ENCODE data around the gene SLC25A17.
"Not testable (repeated sequence)": the region's sequence is repeated elsewhere in the genome, so short reads cannot be mapped to it uniquely, and the experiment has no call there.

SLC25A17 gene, protein sequence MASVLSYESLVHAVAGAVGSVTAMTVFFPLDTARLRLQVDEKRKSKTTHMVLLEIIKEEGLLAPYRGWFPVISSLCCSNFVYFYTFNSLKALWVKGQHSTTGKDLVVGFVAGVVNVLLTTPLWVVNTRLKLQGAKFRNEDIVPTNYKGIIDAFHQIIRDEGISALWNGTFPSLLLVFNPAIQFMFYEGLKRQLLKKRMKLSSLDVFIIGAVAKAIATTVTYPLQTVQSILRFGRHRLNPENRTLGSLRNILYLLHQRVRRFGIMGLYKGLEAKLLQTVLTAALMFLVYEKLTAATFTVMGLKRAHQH

DNA sequence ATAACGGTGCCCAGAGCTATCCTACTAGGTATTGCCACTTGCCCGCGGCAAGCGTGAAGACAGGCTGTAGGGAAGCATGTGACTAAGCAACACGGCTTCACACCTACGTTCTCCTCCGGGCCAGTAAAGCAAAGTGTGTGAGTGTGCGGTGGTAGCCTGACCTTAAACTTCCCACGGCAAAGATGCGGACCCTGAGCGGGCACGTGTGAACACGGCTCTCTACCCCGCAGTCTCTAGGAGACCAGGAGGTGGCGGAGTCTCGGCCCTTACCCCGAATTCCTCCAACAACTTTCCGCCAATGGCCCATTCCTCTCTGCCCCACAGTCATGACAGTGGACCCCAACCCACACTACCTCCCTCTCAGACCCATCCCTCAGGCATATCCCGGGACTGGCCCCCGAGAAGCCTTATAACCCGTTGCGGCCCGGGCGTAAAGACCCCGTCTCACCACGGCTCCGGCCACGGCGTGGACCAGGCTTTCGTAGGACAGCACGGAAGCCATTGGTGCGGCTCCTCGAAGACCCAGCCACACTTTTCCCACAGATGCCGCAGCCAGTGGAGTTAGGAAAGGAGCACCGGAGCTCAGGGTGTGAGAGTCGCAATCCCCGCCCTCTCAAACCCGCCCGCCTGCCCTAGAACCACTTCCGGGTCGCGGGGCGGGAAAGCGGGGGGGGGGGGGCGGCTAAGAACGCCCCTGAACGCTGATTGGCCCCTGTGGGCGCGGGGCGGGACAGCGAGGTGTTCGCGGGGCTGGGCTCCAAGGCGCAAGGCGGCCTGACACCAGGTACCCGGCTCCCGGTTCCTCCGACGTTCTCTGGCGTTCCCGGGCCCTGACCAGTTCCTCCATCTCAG, at the start of gene SLC25A17:
SLC25A17 (minus strand) TSS at position 600 of the 852 bp plus-strand sequence; CDS start at position 502, 98 bp downstream.
- DNase-seq = peak; percentile 83

DNA sequence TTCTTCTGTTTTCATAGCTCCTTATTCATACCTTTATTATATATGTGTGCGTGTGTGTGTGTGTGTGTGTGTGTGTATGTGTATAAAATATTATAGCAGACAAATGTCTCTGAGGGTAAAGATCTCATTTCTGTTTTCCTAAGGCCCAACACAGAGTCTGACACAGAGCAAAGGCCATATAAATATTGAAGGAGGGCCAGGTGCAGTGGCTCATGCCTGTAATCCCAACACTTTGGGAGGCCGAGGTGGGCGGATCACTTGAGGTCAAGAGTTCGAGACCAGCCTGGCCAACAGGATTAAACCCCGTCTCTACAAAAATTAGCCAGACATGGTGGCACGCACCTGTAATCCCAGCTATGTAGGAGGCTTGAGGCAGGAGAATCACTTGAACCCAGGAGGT, 49.2 kb upstream of the SLC25A17 start:
- DNase-seq = not testable (repeated sequence)

DNA sequence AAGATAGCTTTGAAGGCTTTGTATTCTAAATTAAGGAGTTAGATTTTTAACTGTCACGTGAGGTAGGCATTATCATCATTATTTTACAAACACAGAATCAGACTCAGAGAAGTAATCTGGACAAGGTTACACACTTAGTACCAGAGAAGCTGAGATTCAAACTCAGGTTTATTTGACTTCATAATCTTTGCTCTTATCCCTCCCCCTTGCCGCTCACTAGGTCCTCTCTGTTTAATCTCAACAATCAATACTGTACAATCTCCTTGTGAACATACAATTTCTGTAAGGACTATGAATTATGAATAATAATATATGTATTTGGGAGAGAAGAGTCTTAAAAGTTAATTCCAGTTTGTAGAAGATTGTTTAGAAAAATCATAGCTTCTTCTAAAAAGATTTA, 48.0 kb upstream of the SLC25A17 start:
- no peak for DNase-seq

DNA sequence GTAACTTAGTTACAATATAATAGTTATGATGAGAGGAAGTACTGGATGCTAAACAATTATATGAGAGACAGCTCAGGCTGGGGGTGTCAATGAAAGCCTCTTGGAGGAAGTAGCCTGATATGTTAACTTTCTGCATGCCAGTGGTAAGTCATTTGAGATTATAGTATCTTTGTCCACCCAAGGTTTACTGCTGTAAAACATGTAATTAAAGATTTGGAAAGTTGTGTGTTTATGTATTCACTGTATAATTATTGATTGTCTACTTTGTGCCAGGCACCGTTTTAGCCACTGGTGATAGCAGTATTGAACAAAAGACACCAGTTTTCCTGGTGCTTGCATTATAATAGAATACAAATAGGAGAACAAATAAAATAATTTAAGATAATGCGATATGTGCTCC, 43.4 kb upstream of the SLC25A17 start:
- DNase-seq = no peak

DNA sequence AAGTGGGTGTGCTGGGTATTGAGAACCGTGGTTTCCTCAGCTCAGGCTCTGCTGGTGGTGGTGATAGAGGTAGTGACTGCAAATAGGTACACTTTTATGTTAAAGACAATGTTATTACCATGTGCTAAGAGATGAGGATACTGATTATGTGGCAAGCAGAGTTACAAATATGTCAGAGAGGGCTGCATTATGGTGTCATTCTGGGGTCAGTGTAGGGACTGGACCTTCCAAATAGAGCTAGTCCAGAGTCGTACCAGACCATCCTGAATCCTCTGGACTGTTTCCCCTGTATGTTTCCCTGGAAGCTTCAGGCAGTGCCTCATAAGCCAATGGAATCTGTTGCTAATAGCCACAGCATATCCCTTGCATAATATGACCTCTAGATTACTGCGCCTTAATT, 42.9 kb upstream of the SLC25A17 start, which contains the start of gene DNAJB7:
DNAJB7 (minus strand) TSS at position 101 of the 400 bp plus-strand sequence. CDS start 119 bp downstream, outside the sequence.
- DNase-seq = no peak

DNA sequence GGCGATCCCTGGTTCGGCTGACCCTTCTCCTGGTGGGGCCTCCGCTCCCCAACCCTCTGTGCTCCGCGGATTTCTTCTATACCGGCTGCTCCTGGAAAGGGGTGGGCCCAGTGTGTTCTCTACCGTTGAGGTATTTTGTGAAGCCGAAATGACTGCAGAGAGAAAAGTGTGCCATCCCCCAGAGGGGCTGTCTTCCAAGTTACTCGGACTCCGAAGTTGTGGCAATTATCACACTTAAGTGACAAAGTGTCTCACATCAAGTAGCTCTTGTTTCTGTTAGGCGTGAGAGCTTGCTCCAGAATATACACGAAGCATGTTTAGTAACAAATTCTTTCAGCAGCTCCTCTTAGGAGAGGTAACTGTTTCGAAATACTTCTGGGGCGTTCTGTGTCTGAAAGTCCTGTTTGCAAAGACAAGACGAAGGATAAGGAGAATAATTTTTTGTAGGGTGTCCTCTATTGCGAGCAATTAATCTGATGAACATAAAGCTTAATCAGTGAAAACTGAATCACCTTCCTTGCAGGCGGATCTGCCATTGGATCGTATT, 38.2 kb upstream of the SLC25A17 start:
- no peak for DNase-seq

DNA sequence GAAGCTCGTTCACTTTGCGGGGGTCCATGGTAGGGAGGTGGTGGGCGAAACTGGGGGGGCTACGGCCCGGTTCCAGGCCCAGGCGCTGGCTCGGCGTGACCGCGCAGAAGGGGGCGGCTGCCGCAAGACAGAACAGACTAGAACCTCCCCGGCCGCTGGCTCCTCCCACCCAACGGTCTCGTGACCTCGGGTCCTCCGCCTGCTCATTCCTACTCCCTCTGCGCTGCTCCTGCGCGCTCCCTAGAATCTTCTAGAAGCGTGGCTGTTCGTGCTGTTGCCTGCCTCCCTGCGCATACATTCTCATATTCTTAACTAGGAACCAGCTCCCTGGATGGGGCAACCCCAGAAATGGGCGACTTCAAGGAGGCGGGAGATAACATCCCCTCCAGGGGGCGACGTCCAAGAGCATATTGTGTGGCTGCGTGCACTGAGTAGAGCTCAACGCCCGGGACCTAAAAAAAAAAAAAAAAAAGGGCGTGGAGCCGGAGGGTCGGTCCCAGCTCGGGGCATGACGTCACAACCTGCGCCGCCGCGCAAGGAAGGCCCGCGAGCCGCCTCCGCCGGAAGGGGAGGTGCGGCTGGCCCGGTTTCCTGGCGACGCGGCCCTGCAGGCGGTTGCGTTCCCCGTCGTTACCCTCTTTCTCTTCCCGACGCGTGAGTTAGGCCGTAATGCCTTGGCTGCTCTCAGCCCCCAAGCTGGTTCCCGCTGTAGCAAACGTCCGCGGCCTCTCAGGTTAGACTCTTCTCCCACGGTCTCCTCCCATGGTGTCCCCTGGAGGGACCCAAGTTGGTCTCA, 37.6 kb upstream of the SLC25A17 start, which contains the start of the genes ST13 and XPNPEP3:
ST13 (minus strand) TSS at position 127 of the 796 bp plus-strand sequence; CDS start at position 28, 99 bp downstream.
XPNPEP3 (plus strand) TSS at position 636 of the 796 bp plus-strand sequence; CDS start at position 670, 34 bp downstream.
- peak; percentile 97 for DNase-seq

DNA sequence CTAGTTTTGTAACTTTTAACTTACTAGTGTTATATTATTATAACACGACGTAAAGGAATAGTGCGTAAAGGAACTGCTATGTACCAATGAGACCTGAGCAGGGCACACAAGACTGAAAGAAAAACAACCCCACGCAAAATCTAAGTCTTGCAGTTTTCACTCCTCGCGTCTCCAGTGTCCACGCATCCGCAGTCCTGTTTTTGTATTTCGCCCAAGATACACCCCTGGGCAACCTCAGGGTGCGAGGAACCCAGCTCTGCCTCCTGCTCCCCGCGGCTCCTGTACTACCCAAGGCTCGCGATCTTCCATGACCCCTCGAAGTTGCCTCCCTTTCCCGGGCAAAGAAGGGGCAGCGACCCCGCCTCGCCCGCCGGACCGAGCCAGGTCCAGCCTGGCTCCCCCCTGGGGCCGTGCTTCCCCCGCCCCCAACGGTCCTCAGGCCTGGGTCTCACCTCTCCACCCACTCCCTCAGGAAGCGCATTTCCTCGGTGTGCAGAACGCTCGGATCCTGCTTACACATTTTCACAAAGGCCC, 36.9 kb upstream of the SLC25A17 start:
- DNase-seq = no peak

DNA sequence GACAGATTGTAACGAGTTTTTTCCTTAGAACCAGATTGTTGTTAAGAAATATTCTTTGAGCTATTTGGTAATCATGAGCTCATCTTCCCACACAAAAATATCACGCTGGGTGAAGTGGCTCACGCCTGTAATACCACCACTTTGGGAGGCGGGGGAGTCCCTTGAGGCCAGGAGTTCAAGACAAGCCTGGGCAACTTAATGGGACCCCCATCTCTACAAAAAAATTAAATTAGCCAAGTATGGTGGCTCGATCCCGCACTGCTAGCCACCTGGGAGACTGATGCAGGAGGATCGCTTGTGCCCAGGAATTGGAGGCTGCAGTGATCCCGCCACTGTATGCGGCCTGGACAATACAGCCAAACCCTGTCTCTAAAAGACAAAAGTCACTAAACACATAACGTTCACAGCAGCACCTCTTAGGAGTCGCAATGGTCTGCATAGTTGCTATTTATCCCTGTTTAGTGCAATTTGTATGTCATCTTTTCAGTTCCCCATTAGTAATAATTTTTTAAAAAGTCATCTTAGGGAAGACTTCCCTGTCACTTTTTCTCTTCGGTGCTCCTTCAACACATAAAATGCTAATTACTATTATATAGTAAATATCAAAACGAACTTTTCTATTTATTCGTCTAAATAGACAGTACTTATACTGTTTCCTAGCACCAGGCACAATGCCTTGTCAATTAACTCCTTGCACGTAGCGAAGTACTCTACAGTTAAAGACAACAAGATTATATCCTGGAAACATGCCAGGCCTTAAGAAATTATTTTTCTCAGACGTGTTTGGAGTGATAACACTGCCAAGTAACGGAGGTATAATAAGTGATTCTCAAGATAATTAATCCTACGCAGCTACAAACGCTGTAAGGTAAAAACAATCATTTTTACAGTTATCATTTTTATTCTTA, 36.2 kb upstream of the SLC25A17 start:
- no peak for DNase-seq

DNA sequence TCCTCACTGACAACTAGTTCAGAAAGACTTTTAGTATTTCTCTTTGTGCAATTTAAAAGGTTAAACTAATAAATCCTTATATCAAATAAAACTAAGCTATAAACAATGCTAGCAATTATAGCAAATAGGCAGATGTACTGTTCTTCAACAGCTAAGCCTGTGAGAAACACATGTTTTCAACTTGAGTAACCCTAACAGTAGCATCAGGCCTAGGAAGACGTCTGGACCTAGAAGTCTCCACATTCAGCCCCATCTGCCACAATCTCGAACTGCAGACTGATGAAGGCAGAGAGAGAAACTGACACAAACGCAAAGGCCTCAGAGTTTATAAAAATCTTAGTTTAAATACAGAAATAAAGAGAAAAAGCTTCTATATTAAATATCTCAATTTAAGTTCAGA, 34.8 kb upstream of the SLC25A17 start:
- DNase-seq = no peak

DNA sequence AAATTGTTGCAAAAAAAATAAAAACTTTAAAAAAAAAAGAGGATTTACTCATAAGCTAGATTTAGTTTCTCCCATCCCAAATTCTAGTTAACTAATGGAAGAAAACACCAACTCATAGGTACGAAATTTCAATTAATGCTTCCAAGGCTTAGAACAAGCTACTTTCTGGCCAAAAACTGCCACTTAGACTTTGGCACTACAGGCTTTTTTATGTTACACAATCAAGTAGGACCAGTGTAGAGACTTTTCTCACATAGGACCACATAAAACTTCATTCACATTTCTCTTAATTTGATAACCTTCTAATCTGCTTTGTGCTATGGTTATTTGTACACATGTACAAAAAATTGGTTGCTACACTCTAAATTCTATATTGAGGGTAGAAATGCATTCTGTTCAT, 34.2 kb upstream of the SLC25A17 start:
- no peak for DNase-seq

DNA sequence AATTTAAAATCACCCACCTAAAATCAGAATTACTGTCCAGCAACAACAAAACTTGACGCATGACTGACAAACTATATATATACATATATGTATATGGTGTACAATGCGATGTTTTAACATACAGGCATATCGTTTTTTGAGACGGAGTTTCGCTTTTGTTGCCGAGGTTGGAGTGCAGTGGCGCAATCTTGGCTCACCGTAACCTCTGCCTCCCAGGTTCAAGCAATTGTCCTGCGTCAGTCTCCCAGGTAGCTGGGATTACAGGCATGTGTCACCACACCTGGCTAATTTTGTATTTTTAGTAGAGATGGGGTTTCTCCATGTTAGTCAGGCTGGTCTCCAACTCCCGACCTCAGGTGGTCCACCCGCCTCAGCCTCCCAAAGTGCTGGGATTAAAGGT, 26.7 kb upstream of the SLC25A17 start:
- DNase-seq = not testable (repeated sequence)

DNA sequence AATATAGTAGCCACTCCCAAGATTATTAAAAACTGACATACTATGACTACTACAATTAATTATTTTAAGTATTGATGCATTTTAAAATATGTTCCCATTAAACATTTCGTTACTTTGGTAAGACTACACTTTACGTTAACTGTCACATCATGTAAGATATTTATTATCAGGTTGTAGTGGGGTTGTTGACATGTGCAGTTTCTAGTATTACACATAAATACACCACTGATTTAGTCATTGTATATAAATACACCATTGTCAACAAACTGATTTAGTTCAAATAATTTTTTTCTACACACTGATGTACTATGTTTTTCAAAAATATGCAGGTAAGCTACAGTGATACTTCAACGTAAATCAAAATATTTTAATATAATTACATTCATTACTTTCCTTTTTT, 25.8 kb upstream of the SLC25A17 start:
- no peak for DNase-seq

DNA sequence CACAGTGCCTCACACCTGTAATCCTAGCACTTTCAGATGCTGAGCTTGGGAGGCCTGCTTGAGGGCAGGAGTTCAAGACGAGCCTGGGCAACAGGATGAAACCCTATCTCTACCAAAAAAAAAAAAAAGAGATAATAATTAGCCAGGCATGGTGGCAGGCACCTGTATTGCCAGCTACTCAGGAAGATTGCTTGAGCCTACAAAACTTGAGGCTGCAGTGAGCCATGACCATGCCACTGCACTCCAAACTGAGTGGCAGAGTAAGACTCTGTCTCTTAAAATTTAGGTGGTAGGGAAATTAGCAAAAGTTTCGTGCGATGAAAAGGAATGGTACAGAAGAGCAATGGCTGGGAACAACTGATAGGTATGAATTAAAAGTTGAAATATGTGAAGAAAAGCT, 19.3 kb upstream of the SLC25A17 start:
- DNase-seq = no peak

DNA sequence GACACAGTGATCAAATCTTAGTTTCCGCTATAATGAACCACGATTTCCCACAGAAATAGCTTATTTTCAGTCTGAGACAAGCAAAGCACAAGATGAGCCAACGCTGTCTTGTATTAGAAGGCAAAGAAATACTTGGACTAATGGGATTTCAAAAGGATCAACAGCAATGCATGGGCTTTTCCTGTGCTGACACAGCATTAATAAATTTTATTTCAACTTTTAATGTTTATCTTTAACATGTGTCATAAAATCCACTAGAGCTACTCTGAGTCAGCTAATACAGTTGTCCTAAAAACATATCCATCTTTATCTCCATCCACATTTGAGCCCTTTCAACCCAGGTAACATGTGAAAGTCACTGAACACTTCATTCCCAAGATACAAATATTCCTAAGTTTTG, 15.5 kb upstream of the SLC25A17 start:
- no peak for DNase-seq

DNA sequence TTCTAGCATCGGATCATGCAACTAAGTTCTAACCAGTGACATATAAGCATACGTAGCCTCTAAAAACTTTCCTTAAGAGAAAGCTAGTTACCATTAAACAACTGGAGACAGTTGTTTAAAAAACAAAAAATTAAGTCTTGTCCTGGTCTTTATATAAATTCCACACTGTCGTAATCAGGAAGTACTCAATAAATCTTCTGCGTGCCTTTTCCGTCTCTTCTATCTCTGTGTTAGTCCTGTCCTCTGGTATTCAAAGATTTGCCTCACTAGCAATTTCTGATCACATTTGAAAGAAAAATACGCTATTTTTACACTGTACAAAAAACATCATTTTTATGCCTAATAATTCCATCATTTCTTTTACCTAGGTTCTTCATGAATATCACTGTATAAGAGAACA, 10.0 kb upstream of the SLC25A17 start:
- no peak for DNase-seq

DNA sequence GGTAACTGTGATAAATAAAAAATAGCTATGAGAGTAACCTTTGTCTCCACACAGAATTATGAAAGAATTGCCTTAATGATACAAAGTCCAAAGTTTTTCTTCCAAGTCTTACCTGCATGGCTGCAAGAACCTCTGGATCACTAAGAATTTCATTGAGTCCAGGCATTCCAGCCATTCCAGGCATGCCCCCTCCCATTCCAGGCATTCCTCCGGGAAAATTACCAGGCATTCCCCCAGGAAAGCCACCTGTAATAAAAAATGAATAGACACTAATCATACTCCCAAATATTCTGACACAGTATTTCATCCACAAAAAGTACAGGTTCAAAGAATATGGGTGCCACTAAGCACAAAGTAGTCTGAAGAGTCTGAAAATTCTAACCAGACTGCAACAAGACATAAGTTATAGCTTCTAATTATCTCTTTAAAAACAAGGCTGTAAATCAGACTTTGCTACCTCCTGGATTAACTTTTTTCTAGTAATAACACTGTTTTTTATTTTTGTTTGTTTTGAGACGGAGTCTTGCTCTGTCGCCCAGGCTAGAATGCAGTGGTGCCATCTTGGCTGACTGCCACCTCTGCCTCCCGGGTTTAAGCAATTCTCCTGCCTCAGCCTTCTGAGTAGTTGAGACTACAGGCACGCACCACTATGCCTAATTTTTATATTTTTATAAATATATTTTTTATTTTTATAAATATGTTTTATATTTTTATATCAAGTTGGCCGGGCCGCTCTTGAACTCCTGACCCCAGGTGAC, 8.0 kb upstream of the SLC25A17 start:
- DNase-seq = no peak

DNA sequence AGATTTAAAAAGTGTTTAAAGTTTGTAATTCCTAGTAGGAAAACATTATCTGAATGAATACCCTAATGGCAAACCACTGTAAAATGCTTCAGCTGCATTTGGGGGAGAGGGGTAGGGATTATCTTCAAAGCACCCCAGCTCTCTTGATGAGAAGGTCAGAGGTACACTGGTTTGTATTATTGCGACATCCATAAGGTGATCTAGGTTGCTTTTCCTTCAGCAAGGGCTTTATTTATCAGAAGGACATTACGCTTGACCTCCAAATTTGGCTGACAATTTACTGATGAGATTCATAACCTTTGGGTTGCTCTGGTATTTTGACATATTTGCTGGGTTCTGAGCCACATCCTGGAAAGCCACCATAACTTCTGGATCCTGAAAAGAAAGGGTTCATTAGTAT, 7.1 kb upstream of the SLC25A17 start:
- not testable (repeated sequence) for DNase-seq

DNA sequence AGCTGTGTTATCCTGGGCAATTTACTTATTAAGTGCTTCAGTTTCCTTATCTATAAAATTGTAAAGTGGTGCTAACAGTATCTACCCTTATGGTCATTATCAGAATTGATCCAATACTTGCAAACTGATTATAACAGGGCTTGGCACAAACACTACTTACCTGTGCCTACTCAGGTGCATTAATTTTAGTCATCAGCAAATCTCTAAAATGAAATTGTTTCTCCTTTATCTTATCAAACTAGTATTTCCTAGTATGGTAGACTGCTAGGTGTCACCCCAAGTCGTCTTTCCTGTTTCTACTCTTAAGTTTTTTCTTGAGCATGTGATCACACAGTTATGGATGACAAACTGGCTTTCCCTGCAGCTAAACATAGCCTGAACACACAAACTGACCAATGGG, 4.3 kb upstream of the SLC25A17 start:
- no peak for DNase-seq

DNA sequence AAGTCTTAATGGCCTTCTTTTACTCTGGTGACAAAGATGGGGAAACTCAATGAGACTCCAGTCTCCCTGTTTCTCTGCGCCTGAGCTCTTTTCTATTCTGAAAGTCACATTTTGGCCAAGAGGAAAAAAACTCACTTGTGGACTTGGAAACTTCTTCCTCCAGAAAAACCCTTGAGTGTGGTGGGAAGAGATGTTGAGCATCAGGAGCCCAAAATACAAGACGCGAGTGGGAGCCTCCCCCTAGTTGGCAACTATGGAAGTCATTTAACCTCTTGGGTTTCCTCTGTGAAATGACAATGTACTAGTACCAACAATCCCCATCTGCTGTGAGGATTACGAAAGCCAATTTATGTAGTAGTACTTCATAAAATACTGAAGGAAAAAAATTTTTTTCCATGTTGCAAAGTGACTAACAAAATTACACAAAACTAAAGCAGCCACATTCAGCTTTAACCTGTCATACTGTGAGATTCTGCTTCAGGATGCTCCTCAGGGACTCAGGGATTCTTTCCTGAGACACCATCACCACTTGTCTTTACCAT, 524 bp upstream of the SLC25A17 start:
- peak; percentile 21 for DNase-seq

Data from fibroblast of skin of right quadriceps (primary cell).